Thyroid gland (tissue), 4 donors: Measurements from ENCODE around the gene CHCT1. TPM values are rescaled to one million over a fixed set of nuclear protein-coding genes. Genes with fewer than 3 reads are reported as not detected.
"Not testable (repeated sequence)": the region's sequence is repeated elsewhere in the genome, so short reads cannot be mapped to it uniquely, and the experiment has no call there.

Experiments
- DNase-seq, 2 donors: peaks; one replicate each; pipeline ENCODE4 v3.0.0-alpha.2; 2019
- H3K27ac ChIP-seq, 3 donors: fragments of 200-600 bp; sonication (generic); 1 replicate in 2 of 3; 2 replicates in 1 of 3; pipeline ENCODE4 v1.5.1; 2016 to 2019; ENCODE audit warnings: mild to moderate bottlenecking in 1 of 3, moderate library complexity in 1 of 3
- H3K27me3 ChIP-seq: fragments of 200-600 bp; sonication (generic); one replicate; pipeline ENCODE4 v1.5.1; 2019
- H3K36me3 ChIP-seq, 2 donors: fragments of 200-600 bp; sonication (generic); one replicate each; pipeline ENCODE4 v1.5.1; 2016 to 2019
- H3K4me1 ChIP-seq, 2 donors: fragments of 200-600 bp; sonication (generic); one replicate each; pipeline ENCODE4 v1.5.1; 2017 to 2019
- H3K4me3 ChIP-seq, 3 donors: fragments of 200-600 bp; sonication (generic); replicated peaks in 1 of 3; 1 replicate in 2 of 3; 2 replicates in 1 of 3; pipeline ENCODE4 v1.5.1; 2016; ENCODE audit warnings: mild to moderate bottlenecking in 1 of 3
- H3K9me3 ChIP-seq: fragments of 200-600 bp; sonication (generic); one replicate; pipeline ENCODE4 v1.5.1; 2017
- CTCF ChIP-seq, 6 experiments: fragments of 200-600 bp in 3 of 6; fragments of 450-650 bp in 3 of 6; sonication (generic) in 3 of 6; IDR thresholded peaks; one replicate each; pipeline ENCODE4 v1.5.1; 2016 to 2019; ENCODE audit warnings: antibody characterized with exemption in 6 of 6, mild to moderate bottlenecking in 2 of 6, inconsistent platforms in 1 of 6, moderate library complexity in 1 of 6
- POLR2A ChIP-seq, 2 donors: fragments of 450-650 bp; IDR thresholded peaks; one replicate each; pipeline ENCODE4 v1.6.1; 2017; ENCODE audit warnings: antibody characterized with exemption in 2 of 2, mild to moderate bottlenecking in 2 of 2, moderate library complexity in 1 of 2
- WGBS, 2 donors: methylation state at CpG; one replicate each; pipeline ENCODE4 v1.1.5; 2017; 5-methylcytosine and 5-hydroxymethylcytosine counted together
- intact Hi-C: fragments of 100-400 bp; cut with DNase I; formaldehyde crosslinking; loops from one replicate; pipeline ENCODE4 v1.15.1; 2023
- total RNA-seq, 4 donors: library from RNA; depleted of rRNA; stranded (reverse); fragments of >200 nt; gene quantifications; one replicate each; pipeline ENCODE4 v1.2.3, GENCODE V29; 2016

The CHCT1 gene
- total RNA-seq, 4 donors from 2014 or later = not detected

GRCh38 chr17:60423865-60424264 lies 1.6 kb downstream of the CHCT1 start:
- Histone ChIP-seq H3K9me3 (no peaks in the 10 kb centered on the region), H3K4me1 (no peaks in the 10 kb centered on the region), H3K4me3 (no peak overlapping the region), H3K27me3 (no peaks in the 10 kb centered on the region), H3K36me3 (no peaks in the 10 kb centered on the region), H3K27ac (no peak overlapping the region)
- no peak for TF ChIP-seq POLR2A (IDR thresholded peaks at IDR 0.05)
- no peak for TF ChIP-seq CTCF (IDR thresholded peaks at IDR 0.05)
- no peak for DNase-seq
- WGBS, 2 donors = 79 to 85% methylated on average over 3 of the region's 3 CpGs
- intact Hi-C loops = loop anchor here (10.0 kb wide), 1 partner anchor 319 kb away; no protein-coding TSS in a partner anchor

- H3K27me3 ChIP-seq = no peaks in the 10 kb centered on the region
- TF ChIP-seq CTCF (IDR thresholded peaks at IDR 0.05) (no peak), POLR2A (IDR thresholded peaks at IDR 0.05) (no peak)
- no peak overlapping the region for H3K27ac ChIP-seq
- H3K4me1 ChIP-seq = no peaks in the 10 kb centered on the region
- intact Hi-C loops = loop anchor here (10.0 kb wide), 1 partner anchor 321 kb away; no protein-coding TSS in a partner anchor
- H3K9me3 ChIP-seq = no peaks in the 10 kb centered on the region
- whole genome bisulfite sequencing, 2 donors = 83 to 94% methylated on average over 6 of the region's 6 CpGs
- no peak for DNase-seq
- no peaks in the 10 kb centered on the region for H3K36me3 ChIP-seq
- no peak overlapping the region for H3K4me3 ChIP-seq
Observed at GRCh38 chr17:60425626-60426025, 3.3 kb downstream of the CHCT1 start.

GRCh38 chr17:60426596-60426995 lies 4.3 kb downstream of the CHCT1 start:
- Histone ChIP-seq H3K4me3 (no peak overlapping the region), H3K36me3 (no peaks in the 10 kb centered on the region), H3K27ac (no peak overlapping the region), H3K27me3 (no peaks in the 10 kb centered on the region), H3K9me3 (no peaks in the 10 kb centered on the region), H3K4me1 (no peaks in the 10 kb centered on the region)
- intact Hi-C loops = loop anchor here (10.0 kb wide), 1 partner anchor 322 kb away; no protein-coding TSS in a partner anchor
- WGBS, 2 donors = 79 to 94% methylated on average over 2 to 10 of the region's 10 CpGs
- TF ChIP-seq POLR2A (IDR thresholded peaks at IDR 0.05) = no peak
- TF ChIP-seq CTCF (IDR thresholded peaks at IDR 0.05) = no peak
- no peak for DNase-seq

- H3K36me3 ChIP-seq, H3K4me1 ChIP-seq, DNase-seq, H3K4me3 ChIP-seq, H3K27me3 ChIP-seq, H3K27ac ChIP-seq, H3K9me3 ChIP-seq: not testable (repeated sequence)
- intact Hi-C loops = loop anchor here (10.0 kb wide), 1 partner anchor 324 kb away; no protein-coding TSS in a partner anchor
- 88 to 89% methylated on average over 6 of the region's 6 CpGs for WGBS, 2 donors
Observed at GRCh38 chr17:60428491-60428890, 6.2 kb downstream of the CHCT1 start.

- H3K27me3 ChIP-seq, intact Hi-C loops, H3K4me1 ChIP-seq, H3K27ac ChIP-seq, DNase-seq, H3K36me3 ChIP-seq, H3K4me3 ChIP-seq, H3K9me3 ChIP-seq: not testable (repeated sequence)
- 84 to 92% methylated on average over 7 of the region's 7 CpGs for WGBS, 2 donors
Observed at GRCh38 chr17:60430561-60430960, 8.3 kb downstream of the CHCT1 start.

GRCh38 chr17:60433021-60433997 lies 11.0 kb downstream of the CHCT1 start:
- intact Hi-C loops, DNase-seq, H3K27ac ChIP-seq, H3K27me3 ChIP-seq, H3K4me3 ChIP-seq, H3K36me3 ChIP-seq, H3K9me3 ChIP-seq, H3K4me1 ChIP-seq: not testable (repeated sequence)
- 95 to 97% methylated on average over 4 of the region's 4 CpGs for WGBS, 2 donors
